IPS-NIHi11 (cell line): ENCODE results near the gene WNK2.
"Not testable (repeated sequence)": the region's sequence is repeated elsewhere in the genome, so short reads cannot be mapped to it uniquely, and the experiment has no call there.

Source experiments
- DNase-seq: peaks from one replicate; pipeline ENCODE4 v3.0.0; 2012; ENCODE audit warnings: mixed read lengths, low spot score

The WNK2 gene

GRCh38 chr9:93336720-93337119 lies 152.8 kb downstream of the WNK2 start:
- DNase-seq = no peak

DNA sequence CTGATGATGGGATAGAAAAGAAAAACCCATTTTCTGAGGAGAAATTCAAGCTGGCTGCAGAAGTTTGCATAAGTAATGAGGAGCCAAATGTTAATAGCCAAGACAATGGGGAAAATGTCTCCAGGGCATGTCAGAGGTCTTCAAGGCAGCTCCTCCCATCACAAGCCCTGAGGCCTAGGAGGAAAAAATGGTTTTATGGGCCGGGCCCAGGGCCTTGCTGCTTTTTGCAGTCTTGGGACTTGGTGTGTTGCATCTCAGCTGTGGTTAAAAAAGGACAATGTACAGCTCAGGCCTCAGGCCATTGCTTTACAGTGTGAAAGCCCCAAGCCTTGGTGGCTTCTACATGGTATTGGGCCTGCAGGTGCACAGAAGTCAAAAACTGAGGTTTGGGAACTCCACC lies 154.3 kb downstream of the WNK2 start:
- not testable (repeated sequence) for DNase-seq

- no peak for DNase-seq
Observed at GRCh38 chr9:93340091-93340490, 156.2 kb downstream of the WNK2 start.

DNA sequence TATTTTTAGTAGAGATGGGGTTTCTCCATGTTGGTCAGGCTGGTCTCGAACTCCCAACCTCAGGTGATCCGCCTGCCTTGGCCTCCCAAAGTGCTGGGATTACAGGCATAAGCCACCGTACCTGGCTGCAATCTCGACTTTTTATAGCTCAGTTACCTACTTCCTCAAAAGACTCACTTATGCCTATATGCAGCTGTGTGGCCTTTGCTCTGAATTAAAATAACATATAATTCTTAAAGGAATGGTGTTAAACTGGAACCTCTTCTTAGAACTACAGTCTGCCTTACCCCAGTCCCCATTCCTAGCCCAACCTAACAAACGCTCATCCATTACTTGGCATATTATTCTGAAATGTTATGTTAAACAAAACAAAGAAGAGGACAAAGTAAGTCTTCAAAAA lies 157.9 kb downstream of the WNK2 start:
- DNase-seq = not testable (repeated sequence)

- DNase-seq = peak; percentile 28
Observed at GRCh38 chr9:93342428-93342827, 158.5 kb downstream of the WNK2 start.

GRCh38 chr9:93343663-93344062 lies 159.7 kb downstream of the WNK2 start:
- DNase-seq = no peak

- DNase-seq = no peak
Observed at GRCh38 chr9:93345643-93346230, 161.8 kb downstream of the WNK2 start.

DNA sequence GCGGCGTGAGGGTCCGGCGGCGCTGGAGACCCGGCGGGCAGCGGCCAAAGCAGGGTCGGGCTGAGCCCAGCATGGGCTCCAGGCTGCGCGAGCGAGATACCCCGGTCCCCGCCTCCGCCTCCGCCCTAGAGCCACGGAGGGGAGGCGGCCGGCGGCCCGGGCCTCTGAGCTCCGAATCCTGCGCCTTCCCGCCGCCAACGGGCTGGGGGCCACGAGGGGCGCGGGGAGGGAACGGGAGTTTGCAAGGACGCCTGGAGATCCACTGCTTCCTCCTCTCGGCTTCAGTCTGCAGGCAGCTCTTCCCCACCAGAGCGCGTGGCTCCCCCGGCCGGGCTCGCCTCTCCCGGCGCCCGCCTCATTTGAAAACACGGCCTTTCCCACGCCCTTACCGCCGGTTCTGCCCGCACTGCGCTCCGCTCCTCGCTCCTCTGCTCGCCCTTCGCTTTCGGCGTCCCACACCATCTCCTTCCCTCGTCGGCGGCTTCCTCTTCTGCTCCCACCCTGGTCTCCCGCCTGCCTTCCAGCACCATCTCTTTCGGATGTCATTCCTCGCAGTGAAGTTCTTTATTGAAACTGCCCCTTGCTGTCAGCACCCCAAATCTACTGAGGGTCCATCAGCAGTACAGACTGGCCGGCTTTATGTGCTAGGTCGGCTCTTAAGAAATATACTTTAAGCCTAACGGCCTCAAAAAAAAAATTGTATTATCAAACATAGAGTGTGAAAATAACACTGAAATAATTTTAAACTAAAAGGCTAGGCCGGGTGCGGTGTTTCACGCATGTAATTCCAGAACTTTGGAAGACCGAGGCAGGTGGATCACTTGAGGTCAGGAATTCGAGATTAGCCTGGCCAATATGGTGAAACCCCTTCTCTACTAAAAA lies 162.5 kb downstream of the WNK2 start:
- DNase-seq = peak; percentile 71

DNA sequence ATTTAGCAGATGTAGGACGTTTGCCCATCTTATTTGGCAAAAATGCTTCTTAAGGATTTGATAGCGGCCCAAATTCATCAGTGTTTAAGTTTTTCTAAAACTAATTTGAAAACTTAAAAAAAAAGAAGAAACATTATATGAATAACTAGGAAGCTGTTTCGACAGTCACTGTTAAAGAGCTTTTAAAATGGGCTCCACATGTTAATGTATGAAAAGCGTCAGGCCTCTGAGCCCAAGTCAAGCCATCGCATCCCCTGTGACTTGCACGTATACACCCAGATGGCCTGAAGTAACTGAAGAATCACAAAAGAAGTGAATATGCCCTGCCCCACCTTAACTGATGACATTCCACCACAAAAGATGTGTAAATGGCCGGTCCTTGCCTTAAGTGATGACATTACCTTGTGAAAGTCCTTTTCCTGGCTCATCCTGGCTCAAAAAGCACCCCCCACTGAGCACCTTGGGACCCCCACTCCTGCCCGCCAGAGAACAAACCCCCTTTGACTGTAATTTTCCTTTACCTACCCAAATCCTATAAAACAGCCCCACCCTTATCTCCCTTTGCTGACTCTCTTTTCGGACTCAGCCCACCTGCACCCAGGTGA lies 163.5 kb downstream of the WNK2 start:
- DNase-seq = not testable (repeated sequence)

- DNase-seq = not testable (repeated sequence)
Observed at GRCh38 chr9:93353413-93354310, 169.7 kb downstream of the WNK2 start.

- no peak for DNase-seq
Observed at GRCh38 chr9:93354451-93354850, 170.5 kb downstream of the WNK2 start.

DNA sequence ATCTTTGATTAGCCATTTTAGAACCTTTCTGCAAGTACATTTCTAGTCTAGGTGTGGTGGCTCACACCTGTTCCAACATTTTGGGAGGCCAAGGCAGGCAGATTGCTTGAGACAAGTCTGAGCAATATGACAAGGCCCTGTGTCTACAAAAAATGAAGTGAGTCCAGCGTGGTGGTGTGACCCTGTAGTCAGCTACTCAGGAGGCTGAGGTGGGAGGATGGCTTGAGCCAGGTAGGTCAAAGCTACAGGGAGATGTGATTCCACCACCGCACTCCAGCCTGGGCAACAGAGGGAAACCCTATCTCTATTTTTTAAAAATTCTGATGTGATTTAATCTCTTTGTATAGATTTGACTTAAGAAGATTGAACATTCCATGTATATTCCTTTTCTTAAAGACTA lies 171.9 kb downstream of the WNK2 start:
- no peak for DNase-seq

DNA sequence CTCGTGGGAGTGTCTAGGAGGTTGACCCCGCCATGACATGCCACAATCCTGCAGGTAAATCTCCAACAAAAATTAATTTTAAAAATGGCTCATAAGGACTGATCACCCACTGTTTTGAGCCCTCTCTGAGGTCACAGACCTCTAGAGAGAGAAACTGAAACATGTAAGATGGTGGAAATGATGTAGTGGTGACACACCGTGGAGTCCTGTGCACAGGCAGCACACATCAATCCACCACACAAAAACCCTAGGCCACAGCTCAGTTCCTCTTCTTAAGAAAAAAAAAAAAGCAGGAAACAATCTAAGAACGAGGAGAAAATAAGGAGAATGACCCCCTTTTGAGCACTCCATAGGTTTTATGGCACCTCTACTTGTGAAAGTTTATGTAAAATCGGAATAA lies 173.7 kb downstream of the WNK2 start:
- DNase-seq = no peak

DNA sequence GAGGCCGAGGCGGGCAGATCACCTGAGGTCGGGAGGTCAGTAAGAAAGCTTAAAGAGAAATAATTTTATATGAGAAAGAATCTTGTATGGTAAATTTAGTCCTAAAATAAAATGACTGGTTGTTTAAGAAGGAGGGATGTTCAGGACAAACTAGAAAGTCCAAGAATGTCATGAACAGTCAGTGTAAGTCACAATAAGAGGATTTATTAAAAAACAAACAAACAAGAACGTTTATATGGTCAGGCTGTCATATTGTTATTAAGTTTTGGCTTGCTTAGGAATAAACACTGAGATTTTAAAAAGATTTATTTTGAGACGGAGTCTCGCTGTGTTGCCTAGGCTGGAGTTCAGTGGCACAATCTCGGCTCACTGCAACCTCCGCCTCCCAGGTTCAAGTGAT lies 176.0 kb downstream of the WNK2 start:
- DNase-seq = not testable (repeated sequence)

DNA sequence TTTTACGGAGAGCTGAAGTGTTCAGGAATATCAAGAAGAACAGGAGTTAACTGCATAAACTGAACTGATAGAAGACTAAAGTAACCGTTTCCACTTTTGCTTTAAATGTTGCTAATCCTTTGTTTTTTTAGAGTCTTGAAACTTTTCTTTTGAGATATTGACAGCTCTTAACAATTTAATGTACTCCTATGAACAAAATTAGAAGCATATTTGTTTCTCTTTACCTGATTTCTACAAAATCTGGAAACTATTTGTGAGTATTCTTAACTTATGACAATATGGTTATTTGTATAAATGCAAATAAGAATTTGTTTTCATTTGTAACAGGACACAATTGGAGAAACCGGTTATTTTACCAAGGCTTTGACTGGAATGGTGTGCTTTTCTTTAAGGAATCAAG lies 178.1 kb downstream of the WNK2 start:
- no peak for DNase-seq

- no peak for DNase-seq
Observed at GRCh38 chr9:93364734-93365426, 180.9 kb downstream of the WNK2 start.

- no peak for DNase-seq
Observed at GRCh38 chr9:93365427-93366118, 181.6 kb downstream of the WNK2 start.

DNA sequence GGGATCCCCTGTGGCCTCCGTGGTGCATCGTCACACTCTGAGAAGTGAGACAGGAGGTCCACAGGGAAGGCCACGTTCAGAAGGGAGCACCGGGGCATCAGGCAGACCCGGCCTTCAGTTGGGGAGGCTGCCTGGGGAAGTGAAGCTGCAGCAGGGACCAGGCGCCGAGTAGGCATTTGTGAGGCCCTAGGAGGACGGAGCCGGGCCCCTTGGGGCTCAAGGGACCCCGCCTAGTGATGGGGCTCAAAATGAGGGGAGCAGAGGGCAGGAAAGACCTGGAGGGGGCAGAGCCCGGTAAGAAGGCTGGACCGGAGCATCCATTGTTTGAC lies 182.1 kb downstream of the WNK2 start:
- no peak for DNase-seq

DNA sequence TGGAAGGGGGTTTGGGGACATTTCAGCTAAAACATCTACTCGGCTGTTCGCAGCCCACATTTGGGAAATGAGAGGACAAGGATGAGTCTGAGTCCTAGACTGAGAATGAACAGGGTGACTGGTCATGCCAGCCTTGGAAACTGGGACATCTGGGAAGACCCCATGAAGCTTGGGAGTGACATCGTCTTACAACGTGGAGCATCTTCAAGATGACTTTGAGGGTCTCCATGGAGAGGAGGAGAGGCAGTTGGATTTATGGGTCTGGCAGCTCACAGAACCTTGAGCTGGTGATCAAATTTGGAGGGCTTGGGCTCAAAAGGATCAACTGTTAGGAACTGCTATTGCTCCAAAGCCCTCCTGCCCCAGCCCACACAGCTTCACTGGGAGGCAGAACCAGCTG lies 182.5 kb downstream of the WNK2 start:
- DNase-seq = not testable (repeated sequence)

GRCh38 chr9:93368437-93368836 lies 184.5 kb downstream of the WNK2 start:
- no peak for DNase-seq

DNA sequence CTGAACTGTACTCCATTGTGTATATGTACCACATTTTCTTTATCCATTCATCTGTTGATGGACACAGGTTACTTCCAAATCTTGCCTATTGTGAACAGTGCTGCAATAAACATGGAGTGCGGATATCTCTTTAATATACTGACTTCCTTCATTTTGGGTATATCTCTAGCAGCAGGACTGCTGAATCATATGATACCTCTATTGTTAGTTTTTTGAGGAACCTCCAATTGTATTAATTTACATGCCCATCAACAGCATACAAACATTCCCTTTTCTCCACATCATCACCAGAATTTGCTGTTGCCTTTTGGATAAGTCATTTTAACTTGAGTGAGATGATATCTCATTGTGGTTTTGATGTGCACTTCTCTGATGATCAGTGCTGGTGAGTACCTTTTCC lies 185.7 kb downstream of the WNK2 start:
- no peak for DNase-seq
